NCI-H2107 treated with DMSO at 0.1 percent for 48 hours (cell line): ENCODE measurements around the gene TEX13C.
"Not testable (repeated sequence)": the region's sequence is repeated elsewhere in the genome, so short reads cannot be mapped to it uniquely, and the experiment has no call there.

Source experiments
- DNase-seq: peaks from one replicate; lab custom pipeline; 2025; ENCODE audit not compliant: unreplicated experiment; lab: John Stamatoyannopoulos, UW

TEX13C gene

DNA sequence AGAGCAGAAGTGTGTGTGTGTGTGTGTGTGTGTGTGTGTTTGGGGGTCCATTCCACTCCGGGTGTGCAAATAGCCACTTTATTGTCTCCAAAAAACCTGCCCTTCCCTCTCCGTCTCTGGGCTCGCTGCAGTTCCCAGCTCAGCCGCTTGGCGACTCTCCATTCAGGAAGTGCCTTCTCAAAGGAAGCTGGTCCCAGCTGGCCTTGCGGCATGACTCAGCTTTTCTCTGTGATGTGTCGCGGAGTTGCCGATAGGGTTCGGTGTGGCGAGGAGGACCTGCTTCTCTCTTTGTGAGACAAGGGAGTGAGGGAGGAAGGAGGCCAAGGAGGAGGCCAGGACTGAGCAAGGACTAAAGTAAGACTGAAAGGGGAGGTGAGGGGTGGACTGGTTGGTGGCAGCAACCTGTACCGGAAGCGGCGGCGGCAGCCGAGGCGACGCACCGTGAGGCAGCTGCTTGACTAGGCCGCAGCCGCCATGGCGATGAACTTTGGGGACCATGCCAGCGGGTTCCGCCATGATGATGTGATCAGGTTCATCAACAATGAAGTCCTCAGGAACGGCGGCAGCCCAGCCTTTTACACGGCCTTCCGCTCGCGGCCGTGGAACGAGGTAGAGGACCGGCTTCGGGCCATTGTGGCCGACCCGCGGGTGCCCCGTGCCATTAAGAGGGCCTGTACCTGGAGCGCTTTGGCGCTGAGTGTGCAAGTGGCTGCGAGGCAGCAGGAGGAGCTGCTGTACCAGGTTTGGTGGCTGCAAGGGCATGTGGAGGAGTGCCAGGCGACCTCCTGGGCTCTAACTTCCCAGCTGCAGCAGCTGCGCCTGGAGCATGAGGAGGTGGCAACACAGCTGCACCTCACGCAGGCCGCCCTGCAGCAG lies at the start of gene TEX13C:
TEX13C (plus strand) TSS at position 226 of the 876 bp plus-strand sequence; CDS start at position 475, 249 bp downstream.
- DNase-seq = no peak

DNA sequence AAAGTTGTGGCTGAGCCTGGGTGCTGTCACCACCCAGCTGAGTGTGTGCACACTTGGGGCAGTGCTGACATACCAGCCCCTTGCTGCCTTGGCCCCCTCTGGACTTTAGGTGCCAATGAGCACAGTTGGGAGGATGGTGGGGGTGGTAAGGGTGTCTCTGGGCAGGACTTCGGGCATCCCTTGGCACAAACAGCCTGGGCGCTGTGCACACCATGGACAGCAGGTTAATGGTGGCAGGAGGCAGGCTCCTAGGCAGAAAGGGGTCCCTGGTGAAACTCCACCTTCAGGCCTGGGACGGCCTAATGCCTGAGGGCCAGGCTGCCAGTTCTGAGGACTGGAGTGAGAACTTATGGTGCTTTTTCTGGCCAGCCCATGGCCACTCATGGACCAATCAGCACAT lies 32.4 kb upstream of the TEX13C start:
- DNase-seq = no peak

DNA sequence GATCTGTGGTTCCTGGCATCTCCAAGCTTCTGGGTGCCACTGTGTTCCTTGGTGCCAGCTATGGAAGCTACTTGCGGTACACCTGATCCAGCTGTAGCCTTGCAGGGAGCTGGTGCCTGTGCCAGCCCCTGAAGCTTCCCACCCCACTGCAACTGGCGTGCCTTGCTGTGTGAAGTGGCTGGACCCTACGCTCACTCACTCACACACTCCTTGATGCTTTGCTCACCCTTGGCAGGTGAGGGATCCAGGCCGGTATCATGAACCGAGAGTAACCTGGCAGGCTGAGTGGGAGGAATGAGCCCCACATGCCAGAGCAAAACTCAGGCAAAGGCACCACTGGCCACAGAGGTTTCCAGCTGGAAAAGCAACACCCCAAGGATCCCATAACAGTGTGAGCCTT lies 31.3 kb upstream of the TEX13C start:
- DNase-seq = no peak

DNA sequence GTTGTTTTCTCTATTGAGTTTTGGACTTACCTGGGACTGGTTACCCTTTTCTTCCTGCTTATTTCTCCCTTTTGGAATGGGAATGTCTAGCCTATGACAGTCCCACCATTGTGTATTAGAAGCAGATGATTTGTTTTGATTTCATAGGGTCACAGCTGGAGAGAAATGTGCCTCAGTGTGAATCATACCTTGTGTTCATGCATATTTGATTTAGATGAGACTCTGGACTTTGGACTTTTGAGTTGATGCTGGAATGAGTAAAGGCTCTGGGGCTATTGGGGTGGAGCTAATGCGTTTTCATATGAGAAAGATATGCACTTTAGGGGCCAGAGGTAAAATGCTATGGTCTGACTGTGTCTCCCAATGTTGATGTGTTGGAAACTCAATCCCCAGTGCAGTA lies 30.5 kb upstream of the TEX13C start:
- DNase-seq = no peak

DNA sequence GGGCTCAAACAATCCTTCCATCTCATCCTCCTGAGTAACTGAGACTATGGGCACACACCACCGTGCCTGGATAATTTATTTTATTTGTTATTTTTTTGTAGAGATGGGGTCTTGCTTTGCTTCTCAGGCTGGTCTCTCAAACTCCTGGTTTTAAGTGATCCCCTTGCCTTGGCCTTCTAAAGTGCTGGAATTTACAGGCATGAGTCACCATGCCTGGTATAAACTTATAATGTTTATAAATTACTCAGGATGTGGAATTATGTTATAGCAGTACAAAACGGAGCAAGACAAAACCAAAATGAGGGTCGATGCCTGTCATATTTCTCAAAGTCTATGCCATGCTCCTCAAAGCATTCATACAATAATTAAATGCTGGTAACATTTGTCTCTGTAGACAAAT lies 29.8 kb upstream of the TEX13C start:
- DNase-seq = no peak

DNA sequence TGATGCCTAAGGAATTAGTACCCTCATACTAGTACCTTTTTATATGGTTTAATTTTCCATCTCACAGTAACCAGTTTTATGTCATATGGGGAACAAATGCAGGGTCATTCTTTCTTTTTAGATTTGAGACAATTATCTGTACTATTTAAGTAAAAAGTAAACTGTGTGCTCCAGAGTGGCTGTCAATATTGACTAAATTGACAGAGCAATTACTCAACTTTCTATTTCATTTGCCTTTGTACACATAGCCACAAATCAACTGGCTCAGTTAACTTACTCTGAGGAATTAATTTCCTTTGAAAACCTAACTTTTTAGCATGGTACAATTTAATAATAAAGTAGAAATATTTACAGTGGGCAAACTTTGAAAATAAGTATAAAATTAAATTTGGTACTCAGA lies 28.5 kb upstream of the TEX13C start:
- no peak for DNase-seq

DNA sequence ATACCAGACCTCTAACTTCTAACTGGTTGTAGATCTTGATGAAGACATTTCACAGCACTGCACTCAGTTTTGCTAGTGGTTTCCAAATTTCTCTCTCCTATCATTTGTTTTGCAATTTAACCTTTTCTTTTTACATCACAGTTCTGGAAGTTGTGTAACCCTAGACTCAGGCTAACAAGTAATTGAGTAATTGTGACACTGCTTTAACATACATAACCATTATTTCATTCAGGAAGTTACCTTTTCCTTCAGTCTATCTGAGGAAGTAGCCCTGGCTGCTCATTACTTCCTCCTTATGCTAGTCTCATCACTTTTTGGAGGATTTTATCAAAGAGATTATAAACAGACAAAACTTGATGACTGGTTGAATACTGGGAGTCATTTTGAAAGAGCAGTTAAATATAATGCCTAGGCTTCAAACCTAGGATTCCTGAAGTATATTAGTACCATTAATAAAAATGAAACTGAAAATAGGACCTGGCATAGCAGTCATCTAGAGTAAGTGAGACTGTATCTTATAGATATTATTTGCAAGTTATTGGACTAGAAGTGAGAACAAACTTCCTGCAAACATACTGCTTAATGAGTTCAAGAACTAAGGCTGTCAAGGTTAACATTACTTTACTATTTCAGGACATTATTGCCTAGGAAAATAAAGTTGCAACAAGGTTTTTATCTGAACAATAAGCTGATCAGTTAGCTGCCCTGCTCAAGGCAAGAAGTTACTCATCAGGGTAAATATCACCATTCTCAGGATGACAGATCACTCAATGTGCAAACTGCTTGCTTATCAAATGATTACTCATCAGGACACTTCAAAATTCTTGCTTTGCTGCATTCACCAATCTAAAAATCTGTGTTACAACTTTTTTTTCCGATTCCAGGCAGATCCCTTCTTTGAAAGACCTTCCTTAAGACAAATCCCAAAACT lies 25.6 kb upstream of the TEX13C start:
- no peak for DNase-seq

DNA sequence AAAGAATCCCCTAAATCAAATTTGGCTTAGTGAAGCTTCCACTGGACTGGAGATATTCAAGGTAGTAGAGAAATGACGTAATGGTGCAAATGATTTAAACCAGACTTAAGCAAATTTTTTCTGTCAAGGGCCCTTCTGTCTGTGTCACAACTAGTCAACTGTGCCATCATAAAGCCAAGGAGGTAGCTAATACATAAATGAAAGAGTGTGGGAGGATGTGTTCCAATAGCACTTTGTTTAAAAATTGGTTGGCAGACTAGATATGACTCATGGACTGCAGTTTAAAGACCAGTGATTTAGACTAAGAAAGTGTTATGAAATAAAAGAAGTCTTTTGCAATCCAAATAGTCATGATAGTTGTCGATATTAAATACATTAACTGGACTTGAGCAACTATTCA lies 24.3 kb upstream of the TEX13C start:
- no peak for DNase-seq

DNA sequence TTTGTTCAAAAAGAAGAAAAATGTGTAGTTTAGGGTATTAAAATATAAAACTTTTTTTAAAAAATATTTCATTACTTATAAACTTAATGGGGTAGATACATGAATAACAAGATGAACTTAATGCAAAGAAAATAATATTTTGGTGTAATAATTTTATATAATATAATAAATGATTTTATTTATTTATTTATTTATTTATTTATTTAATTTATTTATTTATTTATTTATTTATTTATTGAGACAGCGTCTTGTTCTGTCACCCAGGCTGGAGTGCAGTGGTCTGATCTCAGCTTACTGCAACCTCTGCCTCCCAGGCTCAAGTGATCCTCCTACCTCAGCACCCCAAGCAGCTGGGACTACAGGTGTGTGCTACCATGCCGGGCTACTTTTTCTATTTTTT lies 20.8 kb upstream of the TEX13C start:
- no peak for DNase-seq

DNA sequence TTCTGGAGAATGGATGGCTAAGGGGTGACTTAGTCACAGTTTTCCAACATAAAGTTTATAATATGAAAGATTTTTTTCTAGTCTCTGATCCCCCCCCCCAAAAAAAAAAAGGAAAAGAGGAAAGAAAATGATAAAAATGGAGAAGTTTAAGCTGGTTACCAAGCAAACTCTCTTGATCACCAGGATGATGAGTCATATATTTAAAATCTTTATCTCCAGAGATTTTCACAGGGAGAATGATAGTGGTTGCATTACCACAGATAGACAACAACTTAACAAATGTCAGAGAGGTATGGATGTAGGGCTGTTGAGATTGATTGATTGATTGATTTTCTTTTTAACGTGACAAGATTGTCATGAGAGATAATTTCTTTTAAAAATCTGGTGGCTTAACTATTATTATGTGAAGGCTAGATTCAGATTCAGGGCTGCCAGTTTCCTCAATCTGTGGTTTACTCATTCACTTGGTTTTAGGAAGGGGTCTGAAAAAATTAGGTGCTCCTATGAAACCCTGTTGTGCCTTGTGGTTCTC lies 13.3 kb upstream of the TEX13C start:
- no peak for DNase-seq

DNA sequence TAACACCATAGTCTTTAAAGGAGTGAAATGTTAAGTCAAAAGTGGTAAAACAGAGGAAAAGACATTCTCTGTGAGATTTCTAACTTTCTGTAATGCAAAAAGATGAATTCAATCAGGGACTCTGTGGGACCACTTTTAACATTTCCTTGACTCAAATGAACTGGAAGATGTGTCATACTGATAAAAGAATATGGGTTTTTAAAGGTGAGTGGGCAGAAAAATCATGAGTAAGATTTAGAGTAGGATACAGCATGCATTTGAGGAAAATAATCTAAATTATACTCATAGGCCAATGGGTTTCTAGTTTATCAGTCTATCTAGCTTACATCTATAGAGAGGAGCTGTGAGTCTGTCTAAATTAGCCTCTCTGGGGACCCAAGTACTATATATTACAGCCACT lies 11.0 kb upstream of the TEX13C start:
- no peak for DNase-seq

DNA sequence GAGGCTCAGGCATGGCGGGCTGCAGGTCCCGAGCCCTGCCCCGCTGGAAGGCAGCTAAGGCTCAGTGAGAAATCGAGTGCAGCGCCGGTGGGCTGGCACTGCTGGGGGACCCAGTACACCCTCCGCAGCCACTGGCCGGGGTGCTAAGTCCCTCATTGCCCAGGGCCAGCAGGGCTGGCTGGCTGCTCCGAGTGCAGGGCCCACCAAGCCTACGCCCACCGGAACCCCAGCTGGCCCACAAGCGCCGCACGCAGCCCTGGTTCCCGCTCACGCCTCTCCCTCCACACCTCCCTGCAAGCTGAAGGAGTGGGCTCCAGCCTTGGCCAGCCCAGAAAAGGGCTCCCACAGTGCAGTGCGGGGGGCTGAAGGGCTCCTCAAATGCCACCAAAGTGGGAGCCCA lies 505 bp upstream of the TEX13C start:
- not testable (repeated sequence) for DNase-seq

DNA sequence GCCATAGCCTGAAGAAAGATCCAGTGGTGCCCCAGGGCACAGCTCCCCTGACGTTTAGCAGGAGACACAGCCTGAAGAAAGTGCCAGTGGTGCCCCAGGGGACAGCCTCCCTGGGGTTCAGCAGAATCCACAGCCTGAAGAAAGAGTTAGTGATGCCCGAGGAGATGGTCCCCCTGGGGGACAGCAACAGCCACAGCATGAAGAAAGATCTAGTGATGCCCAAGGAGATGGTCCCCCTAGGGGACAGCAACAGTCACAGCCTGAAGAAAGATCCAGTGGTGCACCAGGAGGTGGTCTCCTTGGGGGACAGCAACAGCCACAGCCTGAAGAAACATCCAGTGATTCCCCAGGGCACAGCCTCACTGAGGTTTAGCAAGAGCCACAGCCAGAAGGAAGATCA lies 2.8 kb downstream of the TEX13C start:
- DNase-seq = no peak

DNA sequence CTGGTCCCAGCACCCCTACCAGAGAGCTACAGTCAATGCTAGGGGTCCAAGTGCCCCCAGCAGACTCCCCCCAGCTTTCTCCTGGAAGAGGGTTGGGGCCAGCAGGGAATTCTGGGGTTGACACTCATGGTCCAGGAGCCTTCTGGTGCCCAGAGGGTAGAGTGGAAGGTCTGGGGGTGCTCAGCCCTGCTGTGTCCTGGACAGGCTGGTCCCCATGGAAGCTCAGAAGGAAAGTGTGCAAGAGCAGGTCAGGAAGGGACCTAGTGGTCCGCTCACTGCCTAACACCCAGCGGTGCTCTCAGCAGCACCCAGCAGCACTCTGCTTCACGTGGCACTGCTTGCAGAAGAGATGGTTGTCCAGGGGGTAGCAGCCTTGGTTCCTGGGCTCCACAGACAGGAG lies 6.9 kb downstream of the TEX13C start:
- no peak for DNase-seq

DNA sequence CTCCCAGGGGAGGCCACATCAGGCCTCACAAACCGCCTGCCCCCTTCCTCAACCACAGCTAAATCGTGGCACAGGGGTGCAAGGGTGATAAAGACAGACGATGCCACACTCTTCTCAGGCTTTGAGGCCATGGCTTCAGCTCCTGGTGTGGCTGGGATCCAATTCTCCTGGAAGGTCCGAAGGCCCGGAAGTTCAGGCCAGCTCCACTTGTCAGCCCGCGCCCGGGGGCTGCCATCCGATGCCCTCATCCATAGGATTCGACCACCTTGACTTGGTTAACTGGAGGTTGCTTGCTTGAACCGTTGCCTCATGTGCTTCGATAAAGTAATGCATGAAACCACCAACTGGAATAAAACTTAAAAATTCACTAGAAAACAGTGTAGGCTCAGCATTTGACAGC lies 8.2 kb downstream of the TEX13C start:
- DNase-seq = no peak

DNA sequence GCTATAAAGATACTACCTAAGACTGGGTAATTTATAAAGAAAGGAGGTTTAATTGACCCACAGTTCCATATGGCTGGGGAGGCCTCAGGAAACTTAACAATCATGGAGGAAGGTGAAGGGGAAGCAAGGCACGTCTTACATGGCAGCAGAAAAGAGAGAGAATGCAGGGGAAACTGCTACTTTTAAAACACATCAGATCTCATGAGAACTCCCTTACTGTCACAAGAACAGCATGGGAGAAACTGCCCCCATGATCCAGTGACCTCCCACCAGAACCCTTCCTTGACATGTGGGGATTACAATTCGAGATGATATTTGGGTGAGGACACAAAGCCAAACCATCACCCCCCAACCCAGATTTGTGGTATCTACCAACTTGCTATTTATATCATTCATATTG lies 13.9 kb downstream of the TEX13C start:
- no peak for DNase-seq

DNA sequence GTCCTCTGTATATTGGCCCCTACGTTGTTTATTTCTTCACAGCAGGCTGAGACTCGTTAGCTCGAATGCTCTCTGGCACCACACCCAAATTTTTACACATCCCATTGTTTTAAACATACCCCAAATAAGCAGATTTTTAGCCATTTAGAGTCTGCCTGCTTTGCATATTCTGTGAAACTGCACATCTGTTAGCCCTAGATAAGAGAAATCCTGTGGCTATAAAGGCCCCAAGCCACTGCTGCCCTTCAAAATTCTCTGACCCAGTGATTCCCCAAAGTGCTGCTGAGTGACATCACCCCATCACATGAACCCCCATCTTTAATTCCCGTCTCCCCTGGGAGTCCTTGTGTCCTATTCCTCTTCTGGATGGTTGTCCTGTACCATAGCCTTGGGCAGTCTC lies 20.8 kb downstream of the TEX13C start:
- DNase-seq = no peak

DNA sequence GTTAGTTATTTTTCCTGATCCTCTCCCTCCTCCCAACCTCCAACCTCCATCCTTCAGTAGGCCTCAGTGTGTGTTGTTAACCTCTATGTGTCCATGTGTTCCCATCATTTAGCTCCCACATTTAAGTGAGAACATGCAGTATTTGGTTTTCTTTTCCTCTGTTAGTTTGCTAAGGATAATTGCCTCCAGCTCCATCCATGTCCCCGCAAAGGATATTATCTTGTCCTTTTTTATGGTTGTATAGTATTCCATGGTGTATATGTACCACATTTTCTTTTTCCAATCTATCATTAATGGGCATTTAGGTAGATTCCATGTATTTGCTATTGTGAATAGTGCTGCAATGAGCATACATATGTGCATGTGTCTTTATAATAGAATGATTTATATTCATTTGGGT lies 54.5 kb downstream of the TEX13C start:
- no peak for DNase-seq
